Loucy (cell line): ENCODE measurements around the gene GRIP2.
"Not testable (repeated sequence)": the region's sequence is repeated elsewhere in the genome, so short reads cannot be mapped to it uniquely, and the experiment has no call there.

ENCODE experiments used
- H2AFZ ChIP-seq: fragments of 200-600 bp; sonication (generic); 2 replicates; pipeline ENCODE4 v1.6.0; 2016; ENCODE audit warnings: antibody characterized with exemption, mild to moderate bottlenecking, low read length, moderate library complexity
- H3F3A ChIP-seq: fragments of 200-600 bp; 2 replicates; pipeline ENCODE4 v1.6.0; 2016; ENCODE audit warnings: antibody characterized with exemption, low read depth, mild to moderate bottlenecking
- H3K27me3 ChIP-seq: fragments of 200-600 bp; sonication (generic); 2 replicates; pipeline ENCODE4 v1.6.1; 2014; ENCODE audit warnings: low read length, mild to moderate bottlenecking; ENCODE audit not compliant: insufficient read depth, poor library complexity, severe bottlenecking
- H3K36me3 ChIP-seq: fragments of 200-600 bp; sonication (generic); 2 replicates; pipeline ENCODE4 v1.6.1; 2016; ENCODE audit warnings: low read length; ENCODE audit not compliant: insufficient read depth
- H3K4me1 ChIP-seq: fragments of 200-600 bp; sonication (generic); 2 replicates; pipeline ENCODE4 v1.5.1; 2014; ENCODE audit warnings: low read length, mild to moderate bottlenecking; ENCODE audit not compliant: insufficient read depth, poor library complexity, severe bottlenecking
- H3K4me2 ChIP-seq: fragments of 200-600 bp; sonication (generic); 2 replicates; pipeline ENCODE4 v1.6.0; 2014; ENCODE audit warnings: antibody characterized with exemption, low read length, low read depth, mild to moderate bottlenecking; ENCODE audit not compliant: poor library complexity, severe bottlenecking
- H3K4me3 ChIP-seq: fragments of 200-600 bp; sonication (generic); 2 replicates; pipeline ENCODE4 v1.5.1; 2014; ENCODE audit warnings: low read length, mild to moderate bottlenecking, mixed read lengths; ENCODE audit not compliant: poor library complexity, severe bottlenecking
- H3K79me2 ChIP-seq: fragments of 200-600 bp; sonication (generic); 2 replicates; pipeline ENCODE4 v1.6.1; 2014; ENCODE audit warnings: low read length; ENCODE audit not compliant: insufficient read depth
- H3K9ac ChIP-seq: fragments of 200-600 bp; sonication (generic); 2 replicates; pipeline ENCODE4 v1.6.0; 2014; ENCODE audit warnings: mild to moderate bottlenecking, low read depth, low read length, moderate library complexity; ENCODE audit not compliant: poor library complexity, severe bottlenecking
- H3K9me2 ChIP-seq: fragments of 200-600 bp; sonication (generic); replicated peaks from 2 replicates; pipeline ENCODE4 v1.6.1; 2016; ENCODE audit warnings: low read depth, low read length, mixed read lengths
- H3K9me3 ChIP-seq: fragments of 200-600 bp; sonication (generic); 2 replicates; pipeline ENCODE4 v1.6.1; 2014; ENCODE audit warnings: mild to moderate bottlenecking, antibody characterized with exemption, low read length, low read depth; ENCODE audit not compliant: insufficient read depth
- H4K20me1 ChIP-seq: fragments of 200-600 bp; sonication (generic); 2 replicates; pipeline ENCODE4 v1.6.0; 2014; ENCODE audit warnings: antibody characterized with exemption, low read length, mild to moderate bottlenecking; ENCODE audit not compliant: insufficient read depth, poor library complexity, severe bottlenecking
- EZH2phosphoT487 ChIP-seq: fragments of 200-600 bp; IDR thresholded peaks from 2 replicates; pipeline ENCODE4 v1.6.1; 2018; ENCODE audit warnings: antibody characterized with exemption, mild to moderate bottlenecking, moderate library complexity, borderline replicate concordance
- TF ChIP-seq, protein P1 (sequence below): fragments of 200-600 bp; sonication (generic); conservative IDR thresholded peaks from 2 replicates; pipeline ENCODE4 v1.5.1; 2014; ENCODE audit warnings: mild to moderate bottlenecking, antibody characterized with exemption, low read length

GRIP2 gene

DNA sequence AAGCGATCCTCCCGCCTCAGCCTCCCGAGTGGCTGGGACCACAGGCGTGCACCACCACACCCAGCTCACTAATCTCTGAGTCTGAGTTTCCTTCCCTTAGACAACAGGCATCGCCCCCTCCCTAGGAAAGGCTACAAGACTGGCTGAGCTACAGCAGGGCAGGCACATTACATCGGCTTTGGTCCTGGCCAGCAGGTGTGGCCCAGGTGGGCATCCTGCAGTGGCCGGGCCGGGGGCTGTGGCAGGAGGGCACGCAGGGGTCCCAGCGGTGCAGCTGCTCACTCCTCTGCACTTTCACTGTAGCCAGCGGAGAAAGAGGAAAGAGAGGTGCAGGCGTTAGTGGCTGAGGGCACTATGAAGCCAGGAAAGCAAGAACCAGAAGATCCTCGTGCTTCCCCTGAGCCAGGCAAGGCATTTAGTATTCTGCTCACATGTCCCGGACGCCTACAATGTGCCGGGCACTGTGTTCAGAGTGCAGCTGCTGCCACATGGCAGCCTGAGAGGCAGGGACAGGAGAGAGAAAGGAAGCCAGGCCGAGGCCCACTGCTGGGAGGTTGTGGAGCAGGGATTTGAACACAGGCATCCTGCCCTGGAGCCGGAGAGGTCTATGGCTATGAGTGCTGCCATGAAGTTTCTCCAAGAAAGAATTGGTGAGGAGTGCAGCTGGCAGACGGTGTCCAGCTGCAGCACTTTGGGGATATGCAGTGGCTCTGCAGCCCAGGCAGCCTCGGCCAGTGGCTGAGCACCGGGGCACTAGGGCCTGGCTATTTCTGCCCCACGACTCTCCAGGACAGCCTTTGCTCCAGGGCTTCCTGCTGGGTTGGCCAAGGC, 22.3 kb downstream of the GRIP2 start:
- Histone ChIP-seq H3F3A (no peaks in the 10 kb centered on the region), H3K36me3 (no peaks in the 10 kb centered on the region), H2AFZ (no peak overlapping the region), H3K4me3 (no peak overlapping the region), H3K4me1 (no peaks in the 10 kb centered on the region), H3K79me2 (no peaks in the 10 kb centered on the region), H3K4me2 (no peak overlapping the region), H3K27me3 (no peaks in the 10 kb centered on the region), H3K9ac (no peak overlapping the region), H4K20me1 (no peaks in the 10 kb centered on the region), H3K9me2 (no peaks in the 10 kb centered on the region), H3K9me3 (no peaks in the 10 kb centered on the region)
- TF ChIP-seq EZH2phosphoT487: no peak
- TF ChIP-seq, protein P1, sequence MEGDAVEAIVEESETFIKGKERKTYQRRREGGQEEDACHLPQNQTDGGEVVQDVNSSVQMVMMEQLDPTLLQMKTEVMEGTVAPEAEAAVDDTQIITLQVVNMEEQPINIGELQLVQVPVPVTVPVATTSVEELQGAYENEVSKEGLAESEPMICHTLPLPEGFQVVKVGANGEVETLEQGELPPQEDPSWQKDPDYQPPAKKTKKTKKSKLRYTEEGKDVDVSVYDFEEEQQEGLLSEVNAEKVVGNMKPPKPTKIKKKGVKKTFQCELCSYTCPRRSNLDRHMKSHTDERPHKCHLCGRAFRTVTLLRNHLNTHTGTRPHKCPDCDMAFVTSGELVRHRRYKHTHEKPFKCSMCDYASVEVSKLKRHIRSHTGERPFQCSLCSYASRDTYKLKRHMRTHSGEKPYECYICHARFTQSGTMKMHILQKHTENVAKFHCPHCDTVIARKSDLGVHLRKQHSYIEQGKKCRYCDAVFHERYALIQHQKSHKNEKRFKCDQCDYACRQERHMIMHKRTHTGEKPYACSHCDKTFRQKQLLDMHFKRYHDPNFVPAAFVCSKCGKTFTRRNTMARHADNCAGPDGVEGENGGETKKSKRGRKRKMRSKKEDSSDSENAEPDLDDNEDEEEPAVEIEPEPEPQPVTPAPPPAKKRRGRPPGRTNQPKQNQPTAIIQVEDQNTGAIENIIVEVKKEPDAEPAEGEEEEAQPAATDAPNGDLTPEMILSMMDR: no peak

DNA sequence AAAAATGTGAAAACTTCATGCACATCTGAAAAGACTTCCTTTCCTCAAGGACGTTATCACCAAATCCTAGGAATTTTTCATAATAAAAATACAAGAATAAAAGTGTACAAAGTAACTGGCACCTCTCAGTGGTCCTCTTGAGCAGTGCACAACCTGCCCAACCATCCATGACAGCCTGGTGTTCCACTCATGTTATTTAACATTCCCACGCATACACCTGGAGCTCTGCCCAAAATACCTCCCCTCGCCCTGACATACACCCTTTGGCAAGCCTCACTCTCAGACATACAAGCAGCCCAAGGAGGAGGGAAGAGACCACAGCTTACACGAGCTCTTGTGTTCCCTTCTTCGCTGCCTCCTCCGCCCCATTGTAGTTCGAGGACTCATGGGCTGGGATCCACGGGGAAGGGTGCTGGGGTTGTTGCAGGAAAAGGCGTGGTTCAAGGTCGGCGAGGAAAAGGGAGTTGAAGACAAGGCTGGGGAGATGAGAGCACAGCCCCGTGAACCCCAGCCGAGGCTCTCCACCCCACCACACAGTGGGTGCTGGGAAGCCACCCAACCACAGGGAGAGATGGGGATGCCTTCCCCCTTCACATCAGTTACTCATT, 23.3 kb downstream of the GRIP2 start:
- Histone ChIP-seq H2AFZ (no peak overlapping the region), H3K4me2 (no peak overlapping the region), H3K9ac (no peak overlapping the region), H3K9me3 (no peaks in the 10 kb centered on the region), H3K36me3 (no peaks in the 10 kb centered on the region), H3F3A (no peaks in the 10 kb centered on the region), H3K4me3 (no peak overlapping the region), H3K27me3 (no peaks in the 10 kb centered on the region), H3K79me2 (no peaks in the 10 kb centered on the region), H4K20me1 (no peaks in the 10 kb centered on the region), H3K4me1 (no peaks in the 10 kb centered on the region), H3K9me2 (no peaks in the 10 kb centered on the region)
- no peak for TF ChIP-seq EZH2phosphoT487
- TF ChIP-seq, protein P1: no peak

DNA sequence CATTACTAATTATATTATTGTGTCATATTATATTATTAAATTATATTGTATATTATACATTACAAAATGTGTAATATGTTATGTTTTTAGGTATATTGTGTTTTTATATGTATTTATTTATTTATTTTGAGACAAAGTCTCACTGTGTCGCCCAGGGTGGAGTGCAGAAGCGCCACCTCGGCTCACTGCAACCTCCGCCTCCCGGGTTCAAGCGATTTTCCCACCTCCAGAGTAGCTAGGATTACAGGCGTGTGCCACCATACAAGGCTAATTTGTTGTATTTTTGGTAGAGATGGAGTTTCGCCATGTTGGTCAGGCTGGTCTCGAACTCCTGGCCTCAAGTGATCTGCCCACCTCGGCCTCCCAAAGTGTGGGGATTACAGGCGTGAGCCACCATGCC, 24.6 kb downstream of the GRIP2 start:
- H3K4me1 ChIP-seq, H3K36me3 ChIP-seq, H3K9me2 ChIP-seq, H3K4me3 ChIP-seq, H2AFZ ChIP-seq, H4K20me1 ChIP-seq, H3K9me3 ChIP-seq, H3K79me2 ChIP-seq, H3F3A ChIP-seq, H3K4me2 ChIP-seq, H3K9ac ChIP-seq, H3K27me3 ChIP-seq: not testable (repeated sequence)
